HG02798 (cell line): Measurements from ENCODE around the gene EHMT2.
A peak's percentile ranks its signal among the peaks of the same experiment; 100 is the strongest.
"Not testable (repeated sequence)": the region's sequence is repeated elsewhere in the genome, so short reads cannot be mapped to it uniquely, and the experiment has no call there.

ENCODE experiments used
- ATAC-seq: cut with Tn5 transposase; IDR thresholded peaks from one replicate; pipeline ENCODE4 v1.9.1; 2021; ENCODE audit warnings: mild to moderate bottlenecking; ENCODE audit not compliant: unreplicated experiment, poor library complexity

Gene EHMT2

GRCh38 chr6:31847276-31847978 lies 50.1 kb downstream of the EHMT2 start:
- ATAC-seq, result no peak

GRCh38 chr6:31844507-31844906 lies 53.0 kb downstream of the EHMT2 start:
- no peak for ATAC-seq

GRCh38 chr6:31842053-31842452 lies 55.4 kb downstream of the EHMT2 start:
- ATAC-seq, result no peak

- not testable (repeated sequence) for ATAC-seq
Measured at GRCh38 chr6:31839779-31840126, 57.7 kb downstream of the EHMT2 start.

- ATAC-seq, result no peak
Measured at GRCh38 chr6:31838968-31839367, 58.5 kb downstream of the EHMT2 start.

- ATAC-seq, result not testable (repeated sequence)
Measured at GRCh38 chr6:31838114-31838553, 59.4 kb downstream of the EHMT2 start.

- no peak for ATAC-seq
Measured at GRCh38 chr6:31837369-31838113, 60.0 kb downstream of the EHMT2 start.

- no peak for ATAC-seq
Measured at GRCh38 chr6:31836474-31837368, 60.8 kb downstream of the EHMT2 start.

- ATAC-seq, result no peak
Measured at GRCh38 chr6:31836047-31836473, 61.4 kb downstream of the EHMT2 start.

GRCh38 chr6:31834367-31835250 lies 62.9 kb downstream of the EHMT2 start:
- peak; percentile 55 for ATAC-seq

- no peak for ATAC-seq
Measured at GRCh38 chr6:31831350-31832215, 65.9 kb downstream of the EHMT2 start.

GRCh38 chr6:31830886-31831335 lies 66.6 kb downstream of the EHMT2 start:
- ATAC-seq, result no peak
